Sigmoid colon (tissue), 7 donors: ENCODE data around the gene PEA15. TPM values are rescaled to one million over a fixed set of nuclear protein-coding genes. Genes with fewer than 3 reads are reported as not detected.

Experiments used
- DNase-seq: peaks from one replicate; pipeline ENCODE4 v3.0.0-alpha.2; 2019
- H3K27ac ChIP-seq, 4 donors: fragments of 200-600 bp; sonication (generic); one replicate each; pipeline ENCODE4 v1.5.1; 2016 to 2019; ENCODE audit warnings: mild to moderate bottlenecking in 1 of 4
- H3K27me3 ChIP-seq, 3 donors: fragments of 200-600 bp; sonication (generic); one replicate each; pipeline ENCODE4 v1.5.1; 2019; ENCODE audit warnings: mild to moderate bottlenecking in 1 of 3
- H3K36me3 ChIP-seq, 4 donors: fragments of 200-600 bp; sonication (generic); one replicate each; pipeline ENCODE4 v1.5.1; 2016 to 2019
- H3K4me1 ChIP-seq, 4 donors: fragments of 200-600 bp; sonication (generic); one replicate each; pipeline ENCODE4 v1.5.1; 2017 to 2019
- H3K4me3 ChIP-seq, 4 donors: fragments of 200-600 bp; sonication (generic); one replicate each; pipeline ENCODE4 v1.5.1; 2017 to 2019; ENCODE audit warnings: mild to moderate bottlenecking in 2 of 4, moderate library complexity in 1 of 4
- H3K9me3 ChIP-seq, 4 donors: fragments of 200-600 bp in 3 of 4; sonication (generic) in 3 of 4; one replicate each; pipeline versions ENCODE4 v1.5.1 to v1.6.1; 2013 to 2019
- CTCF ChIP-seq, 4 experiments: fragments of 450-650 bp in 3 of 4; fragments of 200-600 bp in 1 of 4; IDR thresholded peaks; one replicate each; pipeline ENCODE4 v1.5.1; 2016 to 2019; ENCODE audit warnings: antibody characterized with exemption in 4 of 4, mild to moderate bottlenecking in 3 of 4, moderate library complexity in 2 of 4
- EP300 ChIP-seq, 4 donors: sonication (generic); formaldehyde crosslinking; IDR thresholded peaks; one replicate each; pipeline ENCODE4 v1.6.1; 2017; ENCODE audit warnings: antibody characterized with exemption in 4 of 4
- POLR2A ChIP-seq, 2 donors: fragments of 450-650 bp; IDR thresholded peaks; one replicate each; pipeline ENCODE4 v1.6.1; 2016; ENCODE audit warnings: antibody characterized with exemption in 2 of 2, mild to moderate bottlenecking in 2 of 2, moderate library complexity in 2 of 2
- POLR2AphosphoS5 ChIP-seq, 4 donors: sonication (generic); formaldehyde crosslinking; IDR thresholded peaks; one replicate each; pipeline ENCODE4 v1.6.1; 2017; ENCODE audit warnings: antibody characterized with exemption in 4 of 4
- WGBS, 2 donors: extraction: QIAGEN DNeasy Blood & Tissue Kit; methylation state at CpG; one replicate each; pipeline ENCODE4 v1.1.7; 2013; 5-methylcytosine and 5-hydroxymethylcytosine counted together
- intact Hi-C: fragments of 100-400 bp; cut with DNase I; formaldehyde crosslinking; loops from one replicate; pipeline ENCODE4 v1.15.1; 2023
- polyA plus RNA-seq, 3 donors: library from polyadenylated mRNA; stranded (reverse); fragments of 200-250 nt; gene quantifications; one replicate each; pipeline ENCODE4 v1.2.3, GENCODE V29; 2013
- total RNA-seq, 4 donors: library from RNA; depleted of rRNA; stranded (reverse); fragments of >200 nt; gene quantifications; one replicate each; pipeline ENCODE4 v1.1.0, GENCODE V29; 2016
- donor health status: healthy with polysubstance abuse.
- donor health status: Bipolar disorder and iron deficiency.
- donor health status: healthy.

PEA15 gene
- total and polyA plus RNA-seq, 7 donors: 42.5 to 126 (median 98.5) TPM

- no peak overlapping the region for H3K27ac ChIP-seq
- 85 to 89% methylated on average over 4 of the region's 4 CpGs for WGBS, 2 donors
- intact Hi-C loops: no loop called here
Measured at GRCh38 chr1:160158534-160158933, 46.6 kb upstream of the PEA15 start.

GRCh38 chr1:160159846-160160245, 45.3 kb upstream of the PEA15 start:
- no peak overlapping the region for H3K4me3 ChIP-seq
- TF ChIP-seq POLR2A (IDR thresholded peaks at IDR 0.05) (no peak), CTCF (IDR thresholded peaks at IDR 0.05) (no peak), EP300 (IDR thresholded peaks at IDR 0.05) (no peak), POLR2AphosphoS5 (IDR thresholded peaks at IDR 0.05) (no peak)
- no peaks in the 10 kb centered on the region for H3K9me3 ChIP-seq
- peaks cover 0 to 6% (median 0%) of the 10 kb centered on the region in 4 donors for H3K4me1 ChIP-seq
- DNase-seq: no peak
- no peaks in the 10 kb centered on the region for H3K36me3 ChIP-seq
- intact Hi-C loops: no loop called here
- H3K27ac ChIP-seq: no peak overlapping the region
- H3K27me3 ChIP-seq: no peaks in the 10 kb centered on the region

More at GRCh38 chr1:160158534-160158933, 46.6 kb upstream of the PEA15 start:
- no peak for DNase-seq
- TF ChIP-seq CTCF (IDR thresholded peaks at IDR 0.05) (no peak), POLR2A (IDR thresholded peaks at IDR 0.05) (no peak), EP300 (IDR thresholded peaks at IDR 0.05) (no peak), POLR2AphosphoS5 (IDR thresholded peaks at IDR 0.05) (no peak)
- Histone ChIP-seq H3K9me3 (no peaks in the 10 kb centered on the region), H3K27me3 (no peaks in the 10 kb centered on the region), H3K4me1 (peaks cover 0 to 6% (median 0%) of the 10 kb centered on the region in 4 donors), H3K4me3 (no peak overlapping the region), H3K36me3 (no peaks in the 10 kb centered on the region)

- Histone ChIP-seq H3K36me3 (no peaks in the 10 kb centered on the region), H3K27me3 (no peaks in the 10 kb centered on the region), H3K9me3 (no peaks in the 10 kb centered on the region), H3K27ac (no peak overlapping the region), H3K4me1 (peaks cover 0 to 6% (median 0%) of the 10 kb centered on the region in 4 donors), H3K4me3 (no peak overlapping the region)
- 67 to 78% methylated on average over 6 of the region's 6 CpGs for WGBS, 2 donors
- DNase-seq: no peak
- TF ChIP-seq CTCF (IDR thresholded peaks at IDR 0.05) (peak in 1 of 4 experiments; percentile 21), EP300 (IDR thresholded peaks at IDR 0.05) (no peak)
- intact Hi-C loops: no loop called here
Measured at GRCh38 chr1:160161965-160162705, 43.0 kb upstream of the PEA15 start.

GRCh38 chr1:160162931-160163330, 42.3 kb upstream of the PEA15 start:
- Histone ChIP-seq H3K27ac (no peak overlapping the region), H3K9me3 (no peaks in the 10 kb centered on the region), H3K4me3 (no peak overlapping the region), H3K36me3 (no peaks in the 10 kb centered on the region), H3K4me1 (peaks cover 0 to 6% (median 0%) of the 10 kb centered on the region in 4 donors), H3K27me3 (no peaks in the 10 kb centered on the region)
- intact Hi-C loops: no loop called here
- DNase-seq: no peak
- 69 to 82% methylated on average over 2 of the region's 2 CpGs for WGBS, 2 donors
- TF ChIP-seq CTCF (IDR thresholded peaks at IDR 0.05) (no peak), EP300 (IDR thresholded peaks at IDR 0.05) (no peak)

GRCh38 chr1:160163615-160164014, 41.6 kb upstream of the PEA15 start:
- H3K4me3 ChIP-seq: no peak overlapping the region
- H3K4me1 ChIP-seq: peaks cover 0 to 6% (median 0%) of the 10 kb centered on the region in 4 donors
- DNase-seq: no peak
- no peak overlapping the region for H3K27ac ChIP-seq
- intact Hi-C loops: no loop called here
- no peaks in the 10 kb centered on the region for H3K27me3 ChIP-seq
- H3K36me3 ChIP-seq: no peaks in the 10 kb centered on the region
- TF ChIP-seq EP300 (IDR thresholded peaks at IDR 0.05) (no peak), POLR2A (IDR thresholded peaks at IDR 0.05) (no peak), CTCF (IDR thresholded peaks at IDR 0.05) (no peak), POLR2AphosphoS5 (IDR thresholded peaks at IDR 0.05) (no peak)
- 93 to 98% methylated on average over 1 of the region's 1 CpG for WGBS, 2 donors
- H3K9me3 ChIP-seq: no peaks in the 10 kb centered on the region
